NK-92 treated with Interleukin-12 subunit alpha and Interleukin-12 subunit beta, amount 100 ng/mL, for 24 hours (cell line): ENCODE data around the gene UNC13A.
A peak's percentile ranks its signal among the peaks of the same experiment; 100 is the strongest.
"Not testable (repeated sequence)": the region's sequence is repeated elsewhere in the genome, so short reads cannot be mapped to it uniquely, and the experiment has no call there.

Experiments
- DNase-seq: peaks from one replicate; lab custom pipeline; 2025; lab: John Stamatoyannopoulos, UW

UNC13A gene

GRCh38 chr19:17570291-17570690, 117.9 kb downstream of the UNC13A start:
- not testable (repeated sequence) for DNase-seq

GRCh38 chr19:17567940-17568339, 120.2 kb downstream of the UNC13A start:
- DNase-seq = no peak

GRCh38 chr19:17565611-17566010, 122.5 kb downstream of the UNC13A start:
- DNase-seq = no peak

- no peak for DNase-seq
These were observed 123.4 kb downstream of the UNC13A start for GRCh38 chr19:17564781-17565180.

GRCh38 chr19:17562561-17562960, 125.6 kb downstream of the UNC13A start:
- DNase-seq = no peak

GRCh38 chr19:17562097-17562496, 126.1 kb downstream of the UNC13A start:
- no peak for DNase-seq

GRCh38 chr19:17560205-17560595, 128.0 kb downstream of the UNC13A start:
- DNase-seq = no peak

GRCh38 chr19:17557466-17557865, 130.7 kb downstream of the UNC13A start:
- no peak for DNase-seq

GRCh38 chr19:17556995-17557394, 131.2 kb downstream of the UNC13A start:
- no peak for DNase-seq

GRCh38 chr19:17555929-17556813, 132.0 kb downstream of the UNC13A start:
- peak; percentile 59 for DNase-seq

GRCh38 chr19:17555480-17555928, 132.7 kb downstream of the UNC13A start, which contains the start of gene COLGALT1:
COLGALT1 (plus strand) TSS chr19:17555649; CDS start chr19:17555714, 65 bp downstream.
- peak; percentile 98 for DNase-seq

GRCh38 chr19:17554968-17555479, 133.1 kb downstream of the UNC13A start:
- no peak for DNase-seq

GRCh38 chr19:17553256-17553655, 134.9 kb downstream of the UNC13A start:
- DNase-seq = no peak

GRCh38 chr19:17552735-17553134, 135.4 kb downstream of the UNC13A start:
- DNase-seq = not testable (repeated sequence)
